Trophoblast cell (in vitro differentiated cells and primary cell): ENCODE data around the gene PTPN20.

Experiments
- DNase-seq, 2 donors: peaks; one replicate each; pipeline ENCODE4 v3.0.0-alpha.2; 2016
- H2AFZ ChIP-seq: 2 replicates; pipeline ENCODE4 v1.6.1; 2013; ENCODE audit warnings: low read length, moderate library complexity, mild to moderate bottlenecking; ENCODE audit not compliant: insufficient read depth, poor library complexity
- H2AK5ac ChIP-seq: 2 replicates; pipeline ENCODE4 v1.6.1; 2013; ENCODE audit warnings: mild to moderate bottlenecking, low read length
- H2BK120ac ChIP-seq: 2 replicates; pipeline ENCODE4 v1.6.1; 2013; ENCODE audit warnings: low read length, mild to moderate bottlenecking, moderate library complexity; ENCODE audit not compliant: insufficient read depth, poor library complexity
- H2BK12ac ChIP-seq: 2 replicates; pipeline ENCODE4 v1.6.1; 2013; ENCODE audit warnings: mild to moderate bottlenecking, low read length, moderate library complexity
- H2BK5ac ChIP-seq: 2 replicates; pipeline ENCODE4 v1.6.1; 2013; ENCODE audit warnings: low read length, low read depth, moderate library complexity, mild to moderate bottlenecking; ENCODE audit not compliant: poor library complexity
- H3K14ac ChIP-seq: 2 replicates; pipeline ENCODE4 v1.6.1; 2013; ENCODE audit warnings: mild to moderate bottlenecking, low read length
- H3K18ac ChIP-seq: 2 replicates; pipeline ENCODE4 v1.6.1; 2013; ENCODE audit warnings: mild to moderate bottlenecking, low read length
- H3K23ac ChIP-seq: 2 replicates; pipeline ENCODE4 v1.6.1; 2013; ENCODE audit warnings: low read length
- H3K27ac ChIP-seq: 2 replicates; pipeline ENCODE4 v1.5.1; 2013; ENCODE audit warnings: low read depth, mild to moderate bottlenecking, inconsistent platforms, low read length, moderate library complexity
- H3K27me3 ChIP-seq: 2 replicates; pipeline ENCODE4 v1.6.1; 2013; ENCODE audit warnings: inconsistent platforms, mild to moderate bottlenecking, low read length, moderate library complexity; ENCODE audit not compliant: insufficient read depth
- H3K36me3 ChIP-seq, 2 experiments: 1 replicate in 1 of 2; 2 replicates in 1 of 2; pipeline ENCODE4 v1.6.1; 2013; ENCODE audit warnings: low read length in 2 of 2, mild to moderate bottlenecking in 2 of 2, moderate library complexity in 1 of 2; ENCODE audit not compliant: insufficient read depth in 2 of 2, control insufficient read depth in 1 of 2
- H3K4ac ChIP-seq: 2 replicates; pipeline ENCODE4 v1.6.1; 2013; ENCODE audit warnings: low read depth, mild to moderate bottlenecking, low read length, moderate library complexity
- H3K4me1 ChIP-seq, 2 experiments: 1 replicate in 1 of 2; 2 replicates in 1 of 2; pipeline ENCODE4 v1.6.1; 2013; ENCODE audit warnings: low read length in 2 of 2, mild to moderate bottlenecking in 2 of 2, moderate library complexity in 1 of 2; ENCODE audit not compliant: insufficient read depth in 2 of 2, control insufficient read depth in 1 of 2
- H3K4me2 ChIP-seq: 2 replicates; pipeline ENCODE4 v1.6.1; 2013; ENCODE audit warnings: inconsistent platforms, mild to moderate bottlenecking, low read length, moderate library complexity
- H3K4me3 ChIP-seq: 2 replicates; pipeline ENCODE4 v1.5.1; 2013; ENCODE audit warnings: mild to moderate bottlenecking, low read depth, low read length, inconsistent platforms
- H3K79me1 ChIP-seq: one replicate; pipeline ENCODE4 v1.6.1; 2013; ENCODE audit warnings: low read length
- H3K79me2 ChIP-seq: 2 replicates; pipeline ENCODE4 v1.6.1; 2013; ENCODE audit warnings: low read length, mild to moderate bottlenecking; ENCODE audit not compliant: control insufficient read depth, insufficient read depth, poor library complexity
- H3K9ac ChIP-seq: 2 replicates; pipeline ENCODE4 v1.6.1; 2013; ENCODE audit warnings: mild to moderate bottlenecking, low read length
- H3K9me3 ChIP-seq: 2 replicates; pipeline ENCODE4 v1.6.1; 2013; ENCODE audit warnings: low read depth, mild to moderate bottlenecking, control low read depth, inconsistent platforms, low read length; ENCODE audit not compliant: insufficient read depth
- H4K12ac ChIP-seq: 2 replicates; pipeline ENCODE4 v1.6.1; 2013; ENCODE audit warnings: low read depth, mild to moderate bottlenecking, low read length, moderate library complexity
- H4K8ac ChIP-seq: 2 replicates; pipeline ENCODE4 v1.6.1; 2013; ENCODE audit warnings: low read depth, mild to moderate bottlenecking, low read length, moderate library complexity
- H4K91ac ChIP-seq: one replicate; pipeline ENCODE4 v1.6.1; 2013; ENCODE audit warnings: low read depth, mild to moderate bottlenecking, low read length, moderate library complexity
- WGBS: extraction: QIAGEN DNeasy Blood & Tissue Kit; methylation state at CpG from one replicate; pipeline ENCODE4 v1.1.7; 2013; ENCODE audit warnings: missing lambda C conversion rate; ENCODE audit not compliant: insufficient read length, insufficient coverage; ENCODE audit errors: extremely low coverage; 5-methylcytosine and 5-hydroxymethylcytosine counted together

PTPN20 gene

DNA sequence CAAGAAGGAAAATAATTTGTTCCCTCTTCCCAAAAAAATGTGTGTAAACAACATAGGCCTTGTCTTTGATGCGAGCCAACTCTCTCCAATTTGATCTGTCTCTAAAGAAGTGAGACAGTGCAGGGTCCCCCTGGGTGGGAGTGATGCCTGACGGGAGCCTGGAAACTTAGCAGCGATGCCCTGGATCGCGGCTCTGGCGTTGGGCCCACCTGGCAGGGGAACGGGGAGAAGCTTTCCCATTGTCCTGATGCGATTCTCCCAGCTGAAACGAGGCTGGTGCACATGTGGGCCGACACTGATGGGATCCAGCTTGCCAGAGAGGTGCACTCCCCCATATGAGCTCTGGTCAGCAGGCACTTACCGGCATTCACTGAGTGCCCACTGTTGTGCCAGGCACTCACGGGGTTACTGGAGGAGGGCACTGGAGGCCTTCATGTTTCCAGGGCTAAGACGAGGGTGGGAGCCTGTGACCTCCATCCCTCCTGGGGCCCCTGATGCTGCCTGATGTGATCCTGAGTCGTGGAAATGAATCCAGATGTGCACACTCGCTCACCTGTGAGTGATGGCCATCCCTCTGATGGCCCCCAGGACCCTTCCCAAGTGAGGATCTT, 132.8 kb downstream of the PTPN20 start:
- H3K79me1 ChIP-seq = no peaks in the 10 kb centered on the region
- no peak overlapping the region for H2AK5ac ChIP-seq
- no peak overlapping the region for H3K4ac ChIP-seq
- no peak overlapping the region for H3K4me3 ChIP-seq
- H2AFZ ChIP-seq = no peak overlapping the region
- no peaks in the 10 kb centered on the region for H3K36me3 ChIP-seq
- no peak overlapping the region for H4K12ac ChIP-seq
- H2BK12ac ChIP-seq = no peak overlapping the region
- H2BK5ac ChIP-seq = no peak overlapping the region
- no peak overlapping the region for H4K8ac ChIP-seq
- H3K79me2 ChIP-seq = no peaks in the 10 kb centered on the region
- no peak overlapping the region for H3K18ac ChIP-seq
- no peak overlapping the region for H2BK120ac ChIP-seq
- H3K27me3 ChIP-seq = no peaks in the 10 kb centered on the region
- peaks cover 2% of the 10 kb centered on the region for H3K9me3 ChIP-seq
- no peak overlapping the region for H3K9ac ChIP-seq
- no peaks in the 10 kb centered on the region for H3K4me1 ChIP-seq
- WGBS = no CpG with 5 or more reads among the region's 15 CpGs
- no peak overlapping the region for H4K91ac ChIP-seq
- no peak overlapping the region for H3K14ac ChIP-seq
- H3K4me2 ChIP-seq = no peak overlapping the region
- no peak overlapping the region for H3K23ac ChIP-seq
- DNase-seq = no peak
- H3K27ac ChIP-seq = no peak overlapping the region

DNA sequence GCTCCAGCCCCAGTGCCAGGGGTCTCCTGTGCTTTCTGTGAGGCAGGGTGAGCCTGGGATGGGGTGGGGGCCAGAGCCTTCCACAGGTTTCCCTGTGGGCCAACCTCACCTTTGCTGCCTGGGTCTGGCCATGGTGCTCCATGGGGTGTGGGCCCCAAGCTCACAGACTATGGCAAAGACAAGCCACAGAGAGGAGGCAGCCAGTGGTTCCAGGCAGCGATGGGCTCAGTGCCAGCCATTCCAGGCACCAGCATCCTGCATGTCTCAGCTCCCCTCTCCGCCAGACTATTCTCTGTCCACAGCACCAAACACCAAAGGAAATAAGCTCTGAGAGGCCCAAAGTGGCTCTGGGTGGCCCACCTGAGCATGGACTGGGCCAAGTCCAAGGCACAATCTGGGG, 133.5 kb downstream of the PTPN20 start:
- Histone ChIP-seq H3K9ac (no peak overlapping the region), H3K14ac (no peak overlapping the region), H3K27me3 (no peaks in the 10 kb centered on the region), H3K36me3 (no peaks in the 10 kb centered on the region), H4K12ac (no peak overlapping the region), H4K8ac (no peak overlapping the region), H2BK120ac (no peak overlapping the region), H2AK5ac (no peak overlapping the region), H3K79me1 (no peaks in the 10 kb centered on the region), H3K79me2 (no peaks in the 10 kb centered on the region), H3K4me2 (no peak overlapping the region), H2BK12ac (no peak overlapping the region), H3K4ac (no peak overlapping the region), H3K27ac (no peak overlapping the region), H3K4me3 (no peak overlapping the region), H3K4me1 (no peaks in the 10 kb centered on the region), H3K23ac (no peak overlapping the region), H2AFZ (no peak overlapping the region), H3K9me3 (peaks cover 2% of the 10 kb centered on the region), H4K91ac (no peak overlapping the region), H3K18ac (no peak overlapping the region), H2BK5ac (no peak overlapping the region)
- no peak for DNase-seq
- WGBS = no CpG with 5 or more reads among the region's 2 CpGs

GRCh38 chr10:47045331-47045861, 134.2 kb downstream of the PTPN20 start:
- no CpG with 5 or more reads among the region's 8 CpGs for WGBS

DNA sequence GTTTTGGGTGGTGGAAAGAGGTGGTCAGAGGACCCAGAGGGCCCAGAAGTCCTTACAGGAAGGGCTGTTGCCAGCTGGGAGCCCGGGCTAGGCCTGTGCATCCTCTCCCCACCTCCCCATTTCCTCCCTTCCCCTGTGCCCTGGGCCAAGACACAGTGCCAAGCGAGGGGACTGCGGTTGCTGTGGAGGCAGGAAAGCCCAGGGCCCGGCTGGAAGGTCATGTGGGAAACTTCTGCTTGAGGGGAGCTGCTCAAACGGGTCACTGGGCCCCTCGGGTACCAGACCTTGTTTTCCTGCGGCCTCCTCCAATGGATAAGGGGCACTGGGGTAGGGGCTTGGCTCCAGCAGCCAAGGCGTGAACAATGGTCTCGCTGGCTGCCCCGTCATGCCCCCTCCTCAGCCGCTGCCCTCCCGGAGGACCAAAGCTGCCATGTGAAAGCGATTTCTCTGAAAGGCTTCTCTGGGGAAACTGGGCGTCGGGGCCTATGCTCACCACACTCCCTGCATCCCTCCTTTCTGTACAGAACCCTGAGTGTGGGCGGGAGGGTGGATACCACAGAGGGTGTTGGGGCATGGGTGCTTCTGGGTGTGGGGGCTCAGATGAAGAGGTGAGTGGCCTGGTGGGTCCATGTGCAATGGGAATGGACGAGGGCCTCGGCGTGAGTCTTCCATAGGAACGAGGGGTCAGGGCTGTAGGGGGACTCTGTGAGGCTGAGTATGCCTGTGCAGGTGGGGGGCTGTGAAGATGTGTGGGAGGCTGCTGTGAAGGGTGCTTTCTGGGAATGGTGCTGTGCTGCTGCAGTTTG, 135.3 kb downstream of the PTPN20 start:
- Histone ChIP-seq H2BK120ac (no peak overlapping the region), H3K9me3 (no peaks in the 10 kb centered on the region), H3K4me1 (no peaks in the 10 kb centered on the region), H3K79me1 (no peaks in the 10 kb centered on the region), H3K9ac (no peak overlapping the region), H3K27me3 (no peaks in the 10 kb centered on the region), H2BK5ac (no peak overlapping the region), H2BK12ac (no peak overlapping the region), H3K4ac (no peak overlapping the region), H3K79me2 (no peaks in the 10 kb centered on the region), H3K14ac (no peak overlapping the region), H3K36me3 (no peaks in the 10 kb centered on the region), H2AFZ (no peak overlapping the region), H4K91ac (no peak overlapping the region), H4K8ac (no peak overlapping the region), H3K4me3 (no peak overlapping the region), H4K12ac (no peak overlapping the region), H3K23ac (no peak overlapping the region), H3K18ac (no peak overlapping the region), H2AK5ac (no peak overlapping the region), H3K27ac (no peak overlapping the region), H3K4me2 (no peak overlapping the region)
- no peak for DNase-seq
- no CpG with 5 or more reads among the region's 20 CpGs for WGBS

More at GRCh38 chr10:47045331-47045861, 134.2 kb downstream of the PTPN20 start:
- H3K36me3 ChIP-seq = no peaks in the 10 kb centered on the region
- H3K27me3 ChIP-seq = no peaks in the 10 kb centered on the region
- H4K91ac ChIP-seq = no peak overlapping the region
- no peak overlapping the region for H4K12ac ChIP-seq
- H3K4me1 ChIP-seq = no peaks in the 10 kb centered on the region
- H2AK5ac ChIP-seq = no peak overlapping the region
- H3K4me3 ChIP-seq = no peak overlapping the region
- no peak overlapping the region for H3K14ac ChIP-seq
- DNase-seq = no peak
- H3K79me2 ChIP-seq = no peaks in the 10 kb centered on the region
- H3K9ac ChIP-seq = no peak overlapping the region
- H3K23ac ChIP-seq = no peak overlapping the region
- no peak overlapping the region for H2BK120ac ChIP-seq
- no peak overlapping the region for H3K27ac ChIP-seq
- H3K9me3 ChIP-seq = no peaks in the 10 kb centered on the region
- no peak overlapping the region for H3K4ac ChIP-seq
- no peaks in the 10 kb centered on the region for H3K79me1 ChIP-seq
- H4K8ac ChIP-seq = no peak overlapping the region
- no peak overlapping the region for H3K4me2 ChIP-seq
- no peak overlapping the region for H2AFZ ChIP-seq
- H3K18ac ChIP-seq = no peak overlapping the region
- H2BK12ac ChIP-seq = no peak overlapping the region
- no peak overlapping the region for H2BK5ac ChIP-seq
